Esophagus squamous epithelium (tissue), 4 donors: ENCODE results near the gene CDK6.

ENCODE experiments used
- CTCF ChIP-seq, 6 experiments: fragments of 450-650 bp in 4 of 6; fragments of 200-600 bp in 2 of 6; sonication (generic) in 2 of 6; IDR thresholded peaks; one replicate each; pipeline ENCODE4 v1.5.1; 2016 to 2019; ENCODE audit warnings: antibody characterized with exemption in 6 of 6, mild to moderate bottlenecking in 4 of 6, moderate library complexity in 4 of 6
- POLR2A ChIP-seq, 4 donors: fragments of 450-650 bp; IDR thresholded peaks; one replicate each; pipeline ENCODE4 v1.6.1; 2017; ENCODE audit warnings: antibody characterized with exemption in 4 of 4, mild to moderate bottlenecking in 4 of 4, moderate library complexity in 3 of 4

- TF ChIP-seq POLR2A (IDR thresholded peaks at IDR 0.05) (no peak), CTCF (IDR thresholded peaks at IDR 0.05) (no peak)
These were observed 44.1 kb upstream of the CDK6 start for GRCh38 chr7:92880212-92881090.
